Suprapubic skin (tissue), 4 donors: ENCODE measurements around the gene MOSPD2. TPM values are rescaled to one million over a fixed set of nuclear protein-coding genes. Genes with fewer than 3 reads are reported as not detected.

Source experiments
- DNase-seq, 2 donors: peaks; one replicate each; pipeline ENCODE4 v3.0.0-alpha.2; 2019; ENCODE audit warnings: low spot score in 2 of 2
- H3K27ac ChIP-seq: fragments of 200-600 bp; sonication (generic); one replicate; pipeline ENCODE4 v1.5.1; 2019
- H3K27me3 ChIP-seq: fragments of 200-600 bp; sonication (generic); one replicate; pipeline ENCODE4 v1.5.1; 2019
- H3K36me3 ChIP-seq: fragments of 200-600 bp; sonication (generic); one replicate; pipeline ENCODE4 v1.5.1; 2019
- H3K4me1 ChIP-seq: fragments of 200-600 bp; sonication (generic); one replicate; pipeline ENCODE4 v1.5.1; 2019
- H3K4me3 ChIP-seq: fragments of 200-600 bp; sonication (generic); one replicate; pipeline ENCODE4 v1.5.1; 2019; ENCODE audit warnings: mild to moderate bottlenecking
- H3K9me3 ChIP-seq: fragments of 200-600 bp; sonication (generic); one replicate; pipeline ENCODE4 v1.5.1; 2019
- CTCF ChIP-seq, 2 donors: fragments of 200-600 bp in 1 of 2; fragments of 450-650 bp in 1 of 2; sonication (generic) in 1 of 2; IDR thresholded peaks; one replicate each; pipeline ENCODE4 v1.5.1; 2016 to 2019; ENCODE audit warnings: antibody characterized with exemption in 2 of 2, mild to moderate bottlenecking in 1 of 2, moderate library complexity in 1 of 2
- EP300 ChIP-seq: sonication (generic); formaldehyde crosslinking; IDR thresholded peaks from one replicate; pipeline ENCODE4 v1.6.1; 2017; ENCODE audit warnings: antibody characterized with exemption
- POLR2A ChIP-seq, 2 donors: fragments of 450-650 bp; IDR thresholded peaks; one replicate each; pipeline ENCODE4 v1.6.1; 2017; ENCODE audit warnings: antibody characterized with exemption in 2 of 2, mild to moderate bottlenecking in 2 of 2, moderate library complexity in 2 of 2
- POLR2AphosphoS5 ChIP-seq, 3 donors: sonication (generic); formaldehyde crosslinking; IDR thresholded peaks; one replicate each; pipeline ENCODE4 v1.6.1; 2017; ENCODE audit warnings: antibody characterized with exemption in 3 of 3
- WGBS: methylation state at CpG from one replicate; pipeline ENCODE4 v1.1.5; 2018; 5-methylcytosine and 5-hydroxymethylcytosine counted together
- total RNA-seq, 4 donors: library from RNA; depleted of rRNA; stranded (reverse); fragments of >200 nt; gene quantifications; one replicate each; pipeline ENCODE4 v1.1.0, GENCODE V29; 2016

MOSPD2 gene
- total RNA-seq, 4 donors from 2014 or later, result 15.9 to 56.8 (median 25.0) TPM

- H3K36me3 ChIP-seq, result peaks cover 4% of the 10 kb centered on the region
- TF ChIP-seq EP300, result no peak
- TF ChIP-seq POLR2A (IDR thresholded peaks at IDR 0.05), result no peak
- TF ChIP-seq POLR2AphosphoS5 (IDR thresholded peaks at IDR 0.05), result no peak
- no peak for TF ChIP-seq CTCF (IDR thresholded peaks at IDR 0.05)
- H3K27me3 ChIP-seq, result no peaks in the 10 kb centered on the region
- no peak for DNase-seq
- H3K4me1 ChIP-seq, result no peaks in the 10 kb centered on the region
- H3K27ac ChIP-seq, result no peak overlapping the region
- H3K4me3 ChIP-seq, result no peak overlapping the region
- no peaks in the 10 kb centered on the region for H3K9me3 ChIP-seq
These were observed 26.4 kb downstream of the MOSPD2 start for GRCh38 chrX:14899607-14900006.

GRCh38 chrX:14902537-14902936 is 29.3 kb downstream of the MOSPD2 start:
- Histone ChIP-seq H3K4me1 (no peaks in the 10 kb centered on the region), H3K4me3 (no peak overlapping the region), H3K27me3 (no peaks in the 10 kb centered on the region), H3K36me3 (peaks cover 7% of the 10 kb centered on the region), H3K9me3 (no peaks in the 10 kb centered on the region), H3K27ac (no peak overlapping the region)
- no peak for DNase-seq
- TF ChIP-seq POLR2A (IDR thresholded peaks at IDR 0.05), result no peak
- TF ChIP-seq CTCF (IDR thresholded peaks at IDR 0.05), result no peak
- no peak for TF ChIP-seq EP300
- TF ChIP-seq POLR2AphosphoS5 (IDR thresholded peaks at IDR 0.05), result no peak

GRCh38 chrX:14903891-14904290 is 30.7 kb downstream of the MOSPD2 start:
- H3K27me3 ChIP-seq, result no peaks in the 10 kb centered on the region
- no peak overlapping the region for H3K27ac ChIP-seq
- DNase-seq, result no peak
- no peak for TF ChIP-seq POLR2A (IDR thresholded peaks at IDR 0.05)
- no peak for TF ChIP-seq CTCF (IDR thresholded peaks at IDR 0.05)
- TF ChIP-seq POLR2AphosphoS5 (IDR thresholded peaks at IDR 0.05), result no peak
- 60% methylated on average over 2 of the region's 2 CpGs for WGBS
- no peak overlapping the region for H3K4me3 ChIP-seq
- no peaks in the 10 kb centered on the region for H3K9me3 ChIP-seq
- peaks cover 7% of the 10 kb centered on the region for H3K36me3 ChIP-seq
- H3K4me1 ChIP-seq, result no peaks in the 10 kb centered on the region

DNA sequence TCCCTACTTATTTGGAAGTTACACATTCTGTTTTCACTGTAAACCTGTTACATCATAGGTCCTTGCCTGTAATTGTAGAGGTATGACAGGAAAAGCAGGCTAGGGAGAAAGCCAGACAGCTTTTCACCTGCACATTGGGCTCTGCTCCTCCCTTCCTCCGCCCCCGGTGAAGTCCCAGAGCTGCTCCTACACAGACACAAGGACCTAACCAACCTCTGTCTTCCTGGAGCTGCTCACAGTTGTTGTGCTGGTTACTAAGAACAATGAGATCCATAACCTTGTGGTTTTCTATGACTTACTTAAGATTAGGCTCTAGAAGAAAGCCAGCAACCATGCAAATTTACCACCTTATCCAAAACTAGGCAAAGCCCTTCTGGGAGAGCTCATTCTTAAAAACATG is 40.0 kb downstream of the MOSPD2 start:
- H3K9me3 ChIP-seq, result no peaks in the 10 kb centered on the region
- DNase-seq, result no peak
- no peaks in the 10 kb centered on the region for H3K27me3 ChIP-seq
- WGBS, result 80% methylated on average over 2 of the region's 2 CpGs
- H3K27ac ChIP-seq, result no peak overlapping the region
- H3K4me1 ChIP-seq, result no peaks in the 10 kb centered on the region
- TF ChIP-seq CTCF (IDR thresholded peaks at IDR 0.05) (no peak), EP300 (no peak), POLR2AphosphoS5 (IDR thresholded peaks at IDR 0.05) (no peak), POLR2A (IDR thresholded peaks at IDR 0.05) (no peak)
- H3K36me3 ChIP-seq, result peaks cover 11% of the 10 kb centered on the region
- no peak overlapping the region for H3K4me3 ChIP-seq

GRCh38 chrX:14915596-14915995 is 42.4 kb downstream of the MOSPD2 start:
- 87% methylated on average over 3 of the region's 3 CpGs for WGBS
- TF ChIP-seq POLR2AphosphoS5 (IDR thresholded peaks at IDR 0.05), result no peak
- no peak for TF ChIP-seq CTCF (IDR thresholded peaks at IDR 0.05)
- TF ChIP-seq EP300, result no peak
- no peak for TF ChIP-seq POLR2A (IDR thresholded peaks at IDR 0.05)
- no peaks in the 10 kb centered on the region for H3K4me1 ChIP-seq
- no peak overlapping the region for H3K4me3 ChIP-seq
- H3K27me3 ChIP-seq, result no peaks in the 10 kb centered on the region
- H3K9me3 ChIP-seq, result no peaks in the 10 kb centered on the region
- H3K36me3 ChIP-seq, result peaks cover 19% of the 10 kb centered on the region
- no peak for DNase-seq
- H3K27ac ChIP-seq, result no peak overlapping the region
